Effector memory CD4-positive, alpha-beta T cell (primary cell): Measurements from ENCODE around the gene ACOXL.

Experiments
- DNase-seq, 3 donors: peaks; one replicate each; pipeline ENCODE4 v3.0.0-alpha.2; 2020
- H3K27ac ChIP-seq: 2 replicates; pipeline ENCODE4 v1.7.0; 2013; ENCODE audit warnings: mild to moderate bottlenecking, low read length, moderate library complexity; ENCODE audit not compliant: insufficient read depth, poor library complexity, severe bottlenecking
- H3K27me3 ChIP-seq: replicated peaks from 2 replicates; pipeline ENCODE4 v1.7.0; 2013; ENCODE audit warnings: mild to moderate bottlenecking, low read length; ENCODE audit not compliant: insufficient read depth, control insufficient read depth, poor library complexity, severe bottlenecking
- H3K36me3 ChIP-seq: 2 replicates; pipeline ENCODE4 v1.7.0; 2013; ENCODE audit warnings: mild to moderate bottlenecking, low read length, moderate library complexity; ENCODE audit not compliant: control insufficient read depth, insufficient read depth
- H3K4me1 ChIP-seq: 2 replicates; pipeline ENCODE4 v1.7.0; 2013; ENCODE audit warnings: low read length, mild to moderate bottlenecking; ENCODE audit not compliant: control insufficient read depth, insufficient read depth, poor library complexity, severe bottlenecking
- H3K4me3 ChIP-seq: 2 replicates; pipeline ENCODE4 v1.7.0; 2013; ENCODE audit warnings: low read length, low read depth, mild to moderate bottlenecking; ENCODE audit not compliant: insufficient read depth, poor library complexity, severe bottlenecking
- H3K9me3 ChIP-seq: 2 replicates; pipeline ENCODE4 v1.7.0; 2013; ENCODE audit warnings: mild to moderate bottlenecking, low read length, moderate library complexity; ENCODE audit not compliant: control insufficient read depth

The ACOXL gene

DNA sequence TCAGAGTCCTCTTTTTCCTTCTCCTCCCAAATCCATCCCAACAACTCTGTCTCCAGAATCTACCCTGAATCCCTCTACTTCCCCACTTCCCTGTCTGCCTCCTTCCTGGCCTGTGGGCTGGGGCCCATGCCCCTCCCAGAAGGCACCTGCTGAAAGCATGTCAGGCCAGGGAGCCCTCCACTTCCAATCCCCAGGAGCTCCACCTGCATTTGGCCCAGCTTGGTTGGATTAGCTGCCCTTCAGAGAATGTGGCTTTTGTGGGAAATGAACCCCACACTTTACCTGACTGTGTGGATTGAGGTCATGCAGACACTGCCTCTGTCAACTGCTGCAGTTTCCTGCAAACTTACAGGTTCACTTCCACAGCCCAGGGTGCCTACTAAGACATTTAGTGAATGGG, 58.5 kb downstream of the ACOXL start:
- H3K36me3 ChIP-seq, result no peaks in the 10 kb centered on the region
- no peaks in the 10 kb centered on the region for H3K27me3 ChIP-seq
- DNase-seq, result no peak

DNA sequence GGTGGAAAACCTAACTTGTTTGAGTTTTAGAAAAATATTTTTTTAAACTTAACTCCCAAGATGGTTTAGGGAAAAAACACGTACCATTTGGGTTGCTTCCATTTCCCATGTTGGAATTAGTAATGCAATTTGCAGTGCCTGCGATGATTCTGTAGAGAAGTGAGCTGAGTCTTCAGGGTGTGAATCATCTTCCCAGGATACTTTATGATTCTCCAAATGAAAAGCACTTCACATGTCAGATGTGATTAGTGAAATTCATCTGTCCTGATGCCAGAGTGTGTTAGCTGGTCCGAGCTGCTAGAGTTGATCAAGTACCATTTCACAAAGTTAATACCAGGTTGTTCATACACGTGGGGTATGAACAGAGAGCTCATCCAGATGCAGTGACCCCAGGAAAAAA, 59.1 kb downstream of the ACOXL start:
- no peak for DNase-seq
- Histone ChIP-seq H3K4me3 (no peak overlapping the region), H3K9me3 (no peaks in the 10 kb centered on the region), H3K4me1 (no peaks in the 10 kb centered on the region), H3K36me3 (no peaks in the 10 kb centered on the region), H3K27me3 (no peaks in the 10 kb centered on the region), H3K27ac (no peak overlapping the region)

More for the DNA sequence above, 58.5 kb downstream of the ACOXL start:
- no peaks in the 10 kb centered on the region for H3K4me1 ChIP-seq
- H3K27ac ChIP-seq, result no peak overlapping the region
- H3K9me3 ChIP-seq, result no peaks in the 10 kb centered on the region
- no peak overlapping the region for H3K4me3 ChIP-seq

DNA sequence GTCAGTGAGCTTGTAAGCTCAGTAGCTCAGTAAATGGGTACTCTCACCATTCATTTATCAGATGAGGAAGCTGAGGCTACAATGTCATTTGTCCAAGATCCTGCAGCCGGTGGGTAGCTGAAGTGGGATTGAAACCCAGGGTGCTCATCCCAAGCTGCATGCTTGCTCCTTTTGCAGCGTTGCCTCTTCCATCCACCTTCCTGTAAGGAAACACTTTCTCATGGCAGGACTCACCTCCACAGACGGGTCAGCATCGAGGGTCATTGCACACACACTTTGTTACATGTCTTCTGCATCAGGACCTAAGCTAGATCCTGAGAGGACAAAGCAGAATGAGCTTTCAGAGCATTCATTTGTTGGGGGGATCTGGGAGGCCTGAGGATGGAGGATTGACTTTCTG, 60.7 kb downstream of the ACOXL start:
- H3K27ac ChIP-seq, result no peak overlapping the region
- H3K9me3 ChIP-seq, result no peaks in the 10 kb centered on the region
- no peaks in the 10 kb centered on the region for H3K27me3 ChIP-seq
- DNase-seq, result no peak
- H3K4me3 ChIP-seq, result no peak overlapping the region
- no peaks in the 10 kb centered on the region for H3K4me1 ChIP-seq
- no peaks in the 10 kb centered on the region for H3K36me3 ChIP-seq

DNA sequence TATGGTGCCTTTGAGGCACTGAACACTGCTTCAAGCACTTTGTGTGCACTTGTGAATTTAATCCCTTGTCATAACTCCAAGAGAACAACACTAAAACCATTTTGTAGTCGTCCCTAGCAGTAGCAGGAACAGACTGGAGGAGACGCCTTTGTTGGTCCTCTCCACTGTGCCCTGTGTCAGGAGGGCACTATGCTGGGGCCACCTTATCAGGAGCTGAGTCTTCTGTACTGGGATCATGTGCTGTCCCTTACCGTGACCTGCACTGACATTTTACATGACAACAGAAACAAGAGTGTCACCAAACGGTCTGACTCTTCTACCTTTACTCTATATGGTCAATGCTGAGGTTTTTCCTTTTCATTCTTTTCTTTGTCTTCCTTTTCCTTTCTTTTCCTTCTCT, 62.0 kb downstream of the ACOXL start:
- Histone ChIP-seq H3K9me3 (no peaks in the 10 kb centered on the region), H3K27ac (no peak overlapping the region), H3K4me1 (no peaks in the 10 kb centered on the region), H3K27me3 (no peaks in the 10 kb centered on the region), H3K4me3 (no peak overlapping the region), H3K36me3 (no peaks in the 10 kb centered on the region)
- DNase-seq, result no peak

GRCh38 chr2:110794951-110795350, 62.6 kb downstream of the ACOXL start:
- DNase-seq, result no peak
- no peak overlapping the region for H3K27ac ChIP-seq
- no peak overlapping the region for H3K4me3 ChIP-seq
- no peaks in the 10 kb centered on the region for H3K27me3 ChIP-seq
- H3K36me3 ChIP-seq, result no peaks in the 10 kb centered on the region
- no peaks in the 10 kb centered on the region for H3K9me3 ChIP-seq
- no peaks in the 10 kb centered on the region for H3K4me1 ChIP-seq

GRCh38 chr2:110796716-110797301, 64.4 kb downstream of the ACOXL start:
- DNase-seq, result no peak
- Histone ChIP-seq H3K27me3 (no peaks in the 10 kb centered on the region), H3K36me3 (no peaks in the 10 kb centered on the region), H3K27ac (no peak overlapping the region), H3K4me3 (no peak overlapping the region), H3K4me1 (no peaks in the 10 kb centered on the region), H3K9me3 (no peaks in the 10 kb centered on the region)

DNA sequence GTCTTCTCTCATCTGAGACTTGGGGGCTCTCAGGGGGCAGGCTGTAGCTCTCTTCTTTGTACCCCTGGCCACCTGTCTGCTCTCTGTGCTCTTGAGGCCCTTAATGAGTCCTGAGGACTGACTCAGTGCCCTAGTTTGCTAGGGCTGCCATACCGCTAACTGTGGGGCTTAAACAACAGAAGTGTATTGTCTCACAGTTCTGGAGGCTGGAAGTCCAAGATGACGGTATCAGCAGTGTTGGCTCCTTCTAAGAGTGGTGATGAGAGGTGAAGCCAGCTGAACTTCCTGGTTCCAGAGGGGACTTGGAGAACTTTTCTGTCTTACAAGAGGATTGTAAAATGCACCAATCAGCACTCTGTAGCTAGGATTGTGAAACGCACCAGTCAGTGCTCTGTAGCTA, 67.0 kb downstream of the ACOXL start:
- Histone ChIP-seq H3K27me3 (no peaks in the 10 kb centered on the region), H3K9me3 (no peaks in the 10 kb centered on the region), H3K27ac (no peak overlapping the region), H3K4me1 (no peaks in the 10 kb centered on the region), H3K4me3 (no peak overlapping the region), H3K36me3 (no peaks in the 10 kb centered on the region)
- DNase-seq, result no peak

- Histone ChIP-seq H3K27ac (no peak overlapping the region), H3K27me3 (no peaks in the 10 kb centered on the region), H3K36me3 (no peaks in the 10 kb centered on the region), H3K4me3 (no peak overlapping the region), H3K9me3 (no peaks in the 10 kb centered on the region), H3K4me1 (no peaks in the 10 kb centered on the region)
- DNase-seq, result no peak
Measured at GRCh38 chr2:110800611-110801402, 68.4 kb downstream of the ACOXL start.

GRCh38 chr2:110802208-110802932, 70.0 kb downstream of the ACOXL start:
- Histone ChIP-seq H3K4me1 (no peaks in the 10 kb centered on the region), H3K36me3 (no peaks in the 10 kb centered on the region), H3K27me3 (no peaks in the 10 kb centered on the region), H3K4me3 (no peak overlapping the region), H3K27ac (no peak overlapping the region), H3K9me3 (no peaks in the 10 kb centered on the region)
- DNase-seq, result no peak

GRCh38 chr2:110804433-110804832, 72.1 kb downstream of the ACOXL start:
- Histone ChIP-seq H3K27me3 (no peaks in the 10 kb centered on the region), H3K4me1 (no peaks in the 10 kb centered on the region), H3K27ac (no peak overlapping the region), H3K9me3 (no peaks in the 10 kb centered on the region), H3K36me3 (no peaks in the 10 kb centered on the region), H3K4me3 (no peak overlapping the region)
- no peak for DNase-seq
